ENCODE data around the gene PPIE. TPM values are rescaled to one million over a fixed set of nuclear protein-coding genes. Genes with fewer than 3 reads are reported as not detected.

Gene PPIE
- total RNA-seq, 1 donor from 2014 or later: 36.5 TPM

- Histone ChIP-seq H3K9me3 (no peaks in the 10 kb centered on the region), H3K4me3 (no peak overlapping the region), H3K27ac (no peak overlapping the region), H3K36me3 (no peaks in the 10 kb centered on the region), H3K4me1 (no peaks in the 10 kb centered on the region), H3K27me3 (peaks cover 21% of the 10 kb centered on the region)
- TF ChIP-seq CTCF (IDR thresholded peaks at IDR 0.05): no peak
- DNase-seq (no peak), ATAC-seq (no peak)
- intact Hi-C loops (cut with DNase I): loop anchor here (10.0 kb wide), 1 partner anchor 117 kb away; no protein-coding TSS in a partner anchor
These were observed 17.0 kb upstream of the PPIE start for GRCh38 chr1:39721664-39722063.

- H3K36me3 ChIP-seq: no peaks in the 10 kb centered on the region
- ATAC-seq: no peak
- H3K27ac ChIP-seq: no peak overlapping the region
- no peak overlapping the region for H3K4me3 ChIP-seq
- peaks cover 18% of the 10 kb centered on the region for H3K27me3 ChIP-seq
- no peak for DNase-seq
- no peaks in the 10 kb centered on the region for H3K9me3 ChIP-seq
- no peak for TF ChIP-seq CTCF (IDR thresholded peaks at IDR 0.05)
- H3K4me1 ChIP-seq: no peaks in the 10 kb centered on the region
- intact Hi-C loops (cut with DNase I): loop anchor here (10.0 kb wide), 1 partner anchor 118 kb away; no protein-coding TSS in a partner anchor
These were observed 16.2 kb upstream of the PPIE start for GRCh38 chr1:39722495-39722894.

- Histone ChIP-seq H3K4me1 (no peaks in the 10 kb centered on the region), H3K27me3 (peaks cover 24% of the 10 kb centered on the region), H3K9me3 (no peaks in the 10 kb centered on the region), H3K27ac (no peak overlapping the region), H3K4me3 (no peak overlapping the region), H3K36me3 (no peaks in the 10 kb centered on the region)
- no peak for TF ChIP-seq CTCF (IDR thresholded peaks at IDR 0.05)
- intact Hi-C loops (cut with DNase I): loop anchor here (10.0 kb wide), 1 partner anchor 122 kb away; no protein-coding TSS in a partner anchor
- DNase-seq (no peak), ATAC-seq (no peak)
These were observed 12.1 kb upstream of the PPIE start for GRCh38 chr1:39726600-39726999.

- Histone ChIP-seq H3K9me3 (no peaks in the 10 kb centered on the region), H3K27me3 (peaks cover 24% of the 10 kb centered on the region), H3K36me3 (no peaks in the 10 kb centered on the region), H3K4me3 (no peak overlapping the region), H3K4me1 (no peaks in the 10 kb centered on the region), H3K27ac (no peak overlapping the region)
- intact Hi-C loops (cut with DNase I): loop anchor here (10.0 kb wide), 1 partner anchor 123 kb away; no protein-coding TSS in a partner anchor
- DNase-seq (no peak), ATAC-seq (no peak)
- TF ChIP-seq CTCF (IDR thresholded peaks at IDR 0.05): no peak
These were observed 11.3 kb upstream of the PPIE start for GRCh38 chr1:39727221-39727931.

GRCh38 chr1:39727932-39728317, 10.8 kb upstream of the PPIE start:
- intact Hi-C loops (cut with DNase I): loop anchor here (10.0 kb wide), 1 partner anchor 123 kb away; no protein-coding TSS in a partner anchor
- no peak for DNase-seq

More at GRCh38 chr1:39727932-39728317, 10.8 kb upstream of the PPIE start:
- Histone ChIP-seq H3K27ac (no peak overlapping the region), H3K9me3 (no peaks in the 10 kb centered on the region), H3K4me3 (no peak overlapping the region), H3K4me1 (no peaks in the 10 kb centered on the region), H3K27me3 (peaks cover 26% of the 10 kb centered on the region), H3K36me3 (no peaks in the 10 kb centered on the region)
- ATAC-seq: no peak
- no peak for TF ChIP-seq CTCF (IDR thresholded peaks at IDR 0.05)

Measured in upper lobe of right lung (tissue), 1 donor.